Measurements from ENCODE around the gene CHST9.
"Not testable (repeated sequence)": the region's sequence is repeated elsewhere in the genome, so short reads cannot be mapped to it uniquely, and the experiment has no call there.

The CHST9 gene, protein sequence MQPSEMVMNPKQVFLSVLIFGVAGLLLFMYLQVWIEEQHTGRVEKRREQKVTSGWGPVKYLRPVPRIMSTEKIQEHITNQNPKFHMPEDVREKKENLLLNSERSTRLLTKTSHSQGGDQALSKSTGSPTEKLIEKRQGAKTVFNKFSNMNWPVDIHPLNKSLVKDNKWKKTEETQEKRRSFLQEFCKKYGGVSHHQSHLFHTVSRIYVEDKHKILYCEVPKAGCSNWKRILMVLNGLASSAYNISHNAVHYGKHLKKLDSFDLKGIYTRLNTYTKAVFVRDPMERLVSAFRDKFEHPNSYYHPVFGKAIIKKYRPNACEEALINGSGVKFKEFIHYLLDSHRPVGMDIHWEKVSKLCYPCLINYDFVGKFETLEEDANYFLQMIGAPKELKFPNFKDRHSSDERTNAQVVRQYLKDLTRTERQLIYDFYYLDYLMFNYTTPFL
- total RNA-seq: 0 reads per million in 4 donors

DNA sequence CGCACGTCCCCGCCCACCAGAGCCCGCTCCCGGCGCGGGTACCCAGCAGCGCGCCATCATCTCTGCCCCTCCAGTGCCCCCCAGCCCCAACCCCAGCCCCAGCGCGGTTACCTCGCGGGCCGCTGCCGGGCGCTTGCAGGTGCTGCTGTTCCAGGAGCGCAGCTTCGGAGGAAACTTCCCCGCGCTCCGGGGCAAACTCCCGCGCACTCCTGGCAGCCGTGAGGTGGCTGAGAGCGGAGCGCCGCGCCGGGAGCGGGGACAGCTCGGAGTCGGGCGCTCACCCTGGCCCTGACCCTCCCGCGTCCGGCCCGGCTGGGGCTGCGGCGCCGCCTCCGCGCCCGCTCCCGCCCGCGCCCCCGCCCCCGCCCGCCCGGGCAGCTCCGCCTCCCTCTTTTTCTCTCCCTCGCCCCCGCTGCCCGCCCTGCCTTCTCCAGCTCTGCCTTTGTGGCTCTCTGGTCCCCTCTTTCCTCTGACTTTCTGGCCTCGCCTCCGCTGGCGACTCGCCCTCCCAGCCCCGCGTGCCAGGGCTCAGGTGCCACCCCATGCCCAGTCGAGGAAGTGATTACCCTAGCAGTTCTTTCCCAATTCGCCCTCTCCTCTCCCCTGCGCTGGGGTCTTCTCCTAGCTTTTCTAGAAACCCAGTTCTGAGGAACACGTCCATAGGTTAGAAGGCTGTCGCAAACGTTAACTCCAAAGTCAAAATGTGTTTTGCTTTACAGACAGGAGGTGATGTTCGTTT lies at the start of gene CHST9:
Gene CHST9, minus strand, starts transcription at position 284 of the 739 bp plus-strand sequence. CDS start 42,499 bp downstream, outside the sequence.
- DNase-seq: no peak

DNA sequence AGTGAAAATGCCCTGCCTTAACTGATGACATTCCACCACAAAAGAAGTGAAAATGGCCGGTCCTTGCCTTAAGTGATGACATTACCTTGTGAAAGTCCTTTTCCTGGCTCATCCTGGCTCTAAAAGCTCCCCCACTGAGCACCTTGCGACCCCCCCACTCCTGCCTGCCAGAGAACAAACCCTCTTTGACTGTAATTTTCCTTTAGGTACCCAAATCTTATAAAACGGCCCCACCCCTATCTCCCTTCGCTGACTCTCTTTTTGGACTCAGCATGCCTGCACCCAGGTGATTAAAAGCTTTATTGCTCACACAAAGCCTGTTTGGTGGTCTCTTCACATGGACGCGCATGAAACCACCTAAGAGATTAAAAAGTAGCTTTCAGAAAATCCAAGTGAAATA lies 47.2 kb upstream of the CHST9 start:
- DNase-seq: not testable (repeated sequence)

DNA sequence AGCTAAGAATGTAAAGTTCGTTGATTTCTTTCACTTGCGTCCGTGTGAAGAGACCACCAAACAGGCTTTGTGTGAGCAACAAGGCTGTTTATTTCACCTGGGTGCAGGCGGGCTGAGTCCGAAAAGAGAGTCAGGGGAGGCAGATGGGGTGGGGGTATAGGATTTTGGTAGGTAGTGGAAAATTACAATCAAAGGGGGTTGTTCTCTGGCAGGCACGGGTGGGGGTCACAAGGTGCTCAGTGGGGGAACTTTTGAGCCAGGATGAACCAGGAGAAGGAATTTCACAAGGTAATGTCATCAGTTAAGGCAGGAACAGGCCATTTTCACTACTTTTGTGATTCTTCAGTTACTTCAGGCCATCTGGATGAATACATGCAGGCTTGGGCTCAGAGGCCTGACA lies 46.6 kb upstream of the CHST9 start:
- DNase-seq: not testable (repeated sequence)

DNA sequence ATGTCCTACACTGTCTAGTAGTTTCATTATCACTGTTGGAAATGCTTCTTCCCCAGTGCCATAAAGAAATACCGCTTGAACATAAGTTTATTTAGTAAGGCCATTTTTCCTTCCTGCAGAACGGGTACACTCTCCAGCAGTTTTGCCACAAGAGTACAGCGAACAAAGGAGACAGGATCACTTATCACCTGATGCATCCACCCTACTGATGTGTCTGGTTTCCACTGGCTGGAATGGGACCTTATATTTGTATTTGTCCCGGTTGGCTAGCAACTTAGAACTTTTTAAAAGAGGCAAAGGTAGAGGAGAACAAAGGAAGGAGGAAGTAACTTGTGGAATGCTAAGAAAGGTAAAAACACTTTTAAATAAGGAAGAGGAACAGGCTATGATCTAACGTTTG lies 46.1 kb upstream of the CHST9 start:
- not testable (repeated sequence) for DNase-seq

DNA sequence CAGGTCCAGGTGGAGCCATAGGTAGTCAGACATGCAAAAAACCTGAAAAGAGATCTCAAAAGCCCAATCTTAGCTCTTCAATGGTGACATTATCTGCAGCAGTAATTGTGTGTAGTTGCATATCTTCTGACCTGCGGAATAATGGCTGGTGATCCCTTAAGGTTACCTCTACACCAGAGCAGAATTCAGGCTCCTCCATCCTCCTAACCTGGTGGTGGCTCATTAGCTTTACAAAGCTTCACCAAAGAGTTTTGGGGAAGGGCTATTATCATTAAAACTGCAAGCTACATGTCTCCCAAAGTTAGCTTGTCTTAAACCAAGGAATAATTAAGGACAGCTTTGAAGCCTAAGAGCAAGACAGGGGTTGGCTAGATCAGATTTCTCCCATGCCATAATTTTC lies 42.6 kb upstream of the CHST9 start:
- DNase-seq: no peak

DNA sequence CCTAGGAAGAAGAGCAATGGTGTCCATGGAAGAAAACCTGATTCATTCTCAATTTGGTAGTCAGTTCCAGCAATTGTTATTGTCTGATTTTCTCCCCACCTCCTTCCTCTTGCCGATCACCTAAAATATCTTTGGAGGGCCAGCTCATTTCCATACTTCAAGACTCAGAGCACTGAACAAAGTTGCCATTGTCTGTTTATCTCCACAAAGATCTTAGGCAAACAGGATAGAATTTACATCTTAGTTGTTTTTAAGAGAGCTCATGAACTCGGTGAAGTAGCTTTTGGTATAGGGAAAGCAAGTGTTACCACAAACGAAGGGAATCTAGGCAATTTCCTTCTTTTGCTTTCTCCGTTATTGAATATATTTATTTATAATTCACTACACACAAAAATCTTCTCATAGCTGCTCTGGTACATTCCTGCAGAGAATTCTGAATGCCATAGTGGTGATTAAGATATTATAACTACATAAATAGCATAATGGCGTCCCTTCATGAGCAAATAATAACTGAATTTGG lies 41.5 kb upstream of the CHST9 start:
- DNase-seq: no peak

DNA sequence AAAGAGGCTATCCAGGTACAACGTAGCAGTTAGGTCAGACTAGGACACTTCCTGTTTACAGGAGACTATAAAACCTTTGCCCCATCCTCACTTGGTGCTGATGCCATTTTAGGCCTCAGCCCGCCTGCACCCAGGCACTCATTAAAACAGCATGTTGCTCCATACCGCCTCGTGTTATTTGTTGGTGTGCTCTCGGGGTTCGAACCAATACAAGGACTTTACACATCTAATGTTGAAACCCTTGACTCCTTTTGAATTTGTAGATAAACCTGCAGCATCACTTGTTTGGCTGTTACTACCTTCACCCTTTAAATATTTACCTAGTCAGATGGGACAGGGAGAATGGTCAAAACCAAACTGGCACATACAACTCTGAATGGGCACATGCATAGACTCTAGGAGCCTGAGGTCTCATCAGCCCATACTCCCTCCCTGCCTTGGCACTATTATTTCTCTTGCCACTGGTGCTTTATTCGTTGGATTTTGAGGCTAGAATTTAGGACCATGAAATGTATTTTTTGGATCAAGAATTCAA lies 40.9 kb upstream of the CHST9 start:
- DNase-seq: no peak

DNA sequence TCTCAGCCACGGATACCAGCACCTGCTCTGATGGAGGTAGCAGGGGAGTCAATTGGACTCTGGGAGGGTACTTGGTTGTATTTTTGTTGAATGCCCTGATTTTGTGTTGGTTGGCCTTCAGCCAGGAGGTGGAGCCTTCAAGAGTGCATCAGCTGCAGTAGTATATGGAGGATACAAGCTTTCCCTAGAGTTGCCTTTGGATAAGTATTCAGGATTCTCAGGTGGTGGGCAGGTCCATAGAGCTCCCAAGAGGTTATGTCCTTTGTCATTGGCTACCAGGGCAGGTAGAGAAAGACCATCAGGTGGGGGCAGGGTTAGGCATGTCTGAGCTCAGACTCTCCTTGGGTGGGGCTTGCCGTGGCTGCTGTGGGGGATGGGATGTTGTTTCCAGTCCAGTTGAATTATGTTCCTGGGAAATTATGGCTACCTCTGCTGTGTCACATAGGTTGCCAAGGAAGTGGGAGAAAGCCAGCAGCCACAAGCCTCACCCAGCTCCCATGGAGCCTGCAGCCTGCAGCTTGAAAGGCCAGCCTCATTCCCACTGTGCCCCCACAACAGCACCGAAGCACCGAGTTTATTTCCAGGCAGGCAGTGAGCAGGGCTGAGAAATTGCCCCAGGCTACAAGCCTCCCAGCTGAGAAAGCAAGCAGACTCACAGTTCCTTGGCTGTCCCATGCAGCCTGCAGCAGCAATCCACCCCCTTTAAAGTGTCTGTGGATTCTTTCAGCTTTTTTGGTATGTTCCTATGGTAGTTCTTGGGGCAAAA lies 38.6 kb upstream of the CHST9 start:
- DNase-seq: no peak

DNA sequence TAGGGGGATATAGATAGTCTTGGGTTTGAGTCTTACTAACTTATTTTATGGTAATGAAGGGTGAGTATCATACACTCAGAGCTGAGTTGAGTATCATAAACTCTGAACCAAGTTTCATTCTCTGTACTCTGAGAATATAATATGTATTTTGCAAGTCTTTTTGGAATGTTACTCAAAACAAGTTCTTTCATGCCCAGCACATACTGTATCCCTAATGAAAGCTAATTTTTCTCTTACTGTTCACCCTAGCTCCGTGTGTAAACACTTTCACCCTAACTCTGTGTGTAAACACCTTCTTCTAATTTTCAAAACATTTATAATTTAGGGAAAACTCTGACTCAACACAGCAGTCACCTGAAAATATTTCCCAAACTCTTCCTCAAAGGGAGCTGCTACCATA lies 29.7 kb upstream of the CHST9 start:
- no peak for DNase-seq

DNA sequence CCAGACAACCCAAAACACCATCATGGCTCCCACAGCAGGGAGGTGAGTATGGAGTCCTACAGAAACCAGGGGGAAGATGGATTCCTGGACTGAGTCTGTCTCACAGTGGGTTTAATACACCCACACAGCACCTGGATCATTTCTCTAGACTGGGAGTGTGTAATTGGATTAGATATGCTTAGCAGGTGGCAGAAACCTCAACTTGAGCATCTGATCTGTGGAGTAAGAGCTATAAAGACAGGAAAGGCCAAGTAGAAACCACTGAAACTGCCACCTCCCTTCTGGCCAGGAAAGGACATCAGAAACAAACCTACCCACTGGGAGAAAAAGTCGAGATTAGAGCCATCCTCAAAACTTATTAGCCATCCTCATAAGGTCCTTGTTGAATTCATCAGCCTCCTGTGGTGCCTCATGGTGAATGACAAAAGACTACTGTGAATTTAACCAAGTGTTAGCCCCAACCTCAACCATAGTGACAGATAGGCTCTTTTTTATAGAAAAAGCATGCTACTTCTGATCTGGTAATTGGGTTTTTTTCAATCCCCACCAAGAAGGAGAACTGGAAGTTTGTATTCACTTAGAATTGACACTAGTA lies 28.1 kb upstream of the CHST9 start:
- DNase-seq: no peak

DNA sequence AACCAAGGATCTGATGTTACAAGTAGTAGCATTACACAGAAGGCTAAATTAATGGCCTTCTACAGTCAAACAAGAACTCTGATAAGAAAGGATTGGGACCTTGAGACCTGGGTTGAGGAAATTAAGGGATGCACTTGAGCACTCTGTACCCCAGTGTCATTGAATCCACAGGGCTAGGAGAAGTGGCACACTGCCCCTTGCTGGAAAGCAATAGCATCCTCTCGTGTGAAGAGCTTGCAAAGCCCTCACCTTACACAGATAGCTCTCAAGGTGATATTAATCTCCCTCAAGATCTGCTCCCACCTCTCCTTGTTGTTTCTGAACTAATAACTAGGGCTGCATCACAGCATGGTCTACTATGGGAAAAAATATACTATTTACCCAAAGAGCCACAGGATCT lies 26.5 kb upstream of the CHST9 start:
- DNase-seq: no peak

DNA sequence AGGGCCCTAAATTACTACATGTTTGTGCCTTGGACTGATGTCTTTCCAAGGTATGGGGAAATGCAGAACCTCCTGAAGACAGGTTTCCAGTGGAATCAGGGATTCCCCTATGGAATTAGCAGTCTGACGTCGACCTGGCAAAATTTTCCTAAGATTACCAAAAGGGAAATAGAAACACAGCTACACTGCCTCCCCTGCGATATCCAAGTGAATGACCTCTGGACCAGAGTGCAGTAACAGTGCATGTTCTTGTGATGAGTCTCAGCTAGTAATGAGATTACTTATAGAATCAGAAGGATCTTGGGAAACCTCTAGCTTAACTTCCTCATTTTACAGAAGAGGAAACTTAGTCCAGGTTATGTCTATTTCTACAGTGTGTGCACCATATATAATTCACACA lies 21.3 kb upstream of the CHST9 start:
- DNase-seq: no peak

DNA sequence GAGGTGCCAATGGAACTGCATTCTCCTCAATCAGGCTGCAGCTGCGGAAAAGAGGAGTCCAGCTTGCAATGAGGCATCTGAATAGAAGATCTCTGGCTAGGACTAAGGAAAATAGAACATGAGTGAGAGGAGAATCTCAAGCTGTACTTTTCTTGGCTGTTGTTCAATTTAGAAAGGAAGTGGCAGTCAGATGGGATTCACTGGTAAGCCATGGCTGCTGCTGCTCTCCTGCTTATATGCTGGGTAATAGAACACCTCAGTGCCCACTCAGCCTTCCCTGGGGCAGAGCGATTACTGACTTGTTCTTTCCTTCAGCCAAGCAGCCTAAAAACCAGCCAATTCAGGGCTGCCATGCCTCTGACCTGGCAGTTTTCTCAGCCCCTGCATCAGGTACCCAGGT lies 17.6 kb upstream of the CHST9 start:
- DNase-seq: no peak

DNA sequence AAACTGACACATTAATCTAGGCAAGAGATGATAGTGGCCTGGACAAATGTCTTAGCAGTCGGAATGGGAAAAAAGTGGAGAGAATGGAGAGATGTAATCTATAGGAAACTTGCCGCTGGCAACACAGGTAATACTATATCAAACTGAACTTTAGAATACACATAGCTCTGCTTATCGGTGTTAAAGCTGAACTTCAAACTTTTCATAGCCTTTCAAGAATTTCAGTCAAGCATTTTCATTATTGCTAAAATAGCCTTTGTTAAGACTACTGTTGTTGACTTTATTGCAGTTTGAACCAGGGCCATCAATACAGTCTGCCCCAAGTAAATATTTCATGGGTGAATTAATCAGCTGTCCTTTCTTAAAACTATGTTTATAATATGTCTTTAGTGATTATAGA lies 12.9 kb upstream of the CHST9 start:
- DNase-seq: no peak

DNA sequence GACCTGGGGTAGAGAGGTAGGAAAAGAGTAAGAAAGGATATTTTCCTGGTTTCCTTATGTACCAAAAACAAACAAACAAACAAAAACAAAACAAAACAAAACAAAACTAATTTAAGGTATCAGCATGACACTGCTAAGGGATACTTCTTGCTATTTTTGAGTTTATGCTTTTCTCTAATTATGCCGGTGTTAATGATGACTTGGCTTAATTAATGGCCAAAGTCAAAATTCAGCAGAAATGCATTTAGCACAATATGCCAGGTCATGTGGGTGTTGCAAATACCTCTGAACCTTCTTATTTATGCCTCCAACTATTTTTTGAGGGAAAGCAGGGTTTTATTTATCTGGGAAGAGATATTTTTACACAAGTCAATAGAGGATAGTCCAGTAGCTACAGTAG lies 3.2 kb upstream of the CHST9 start:
- DNase-seq: no peak

DNA sequence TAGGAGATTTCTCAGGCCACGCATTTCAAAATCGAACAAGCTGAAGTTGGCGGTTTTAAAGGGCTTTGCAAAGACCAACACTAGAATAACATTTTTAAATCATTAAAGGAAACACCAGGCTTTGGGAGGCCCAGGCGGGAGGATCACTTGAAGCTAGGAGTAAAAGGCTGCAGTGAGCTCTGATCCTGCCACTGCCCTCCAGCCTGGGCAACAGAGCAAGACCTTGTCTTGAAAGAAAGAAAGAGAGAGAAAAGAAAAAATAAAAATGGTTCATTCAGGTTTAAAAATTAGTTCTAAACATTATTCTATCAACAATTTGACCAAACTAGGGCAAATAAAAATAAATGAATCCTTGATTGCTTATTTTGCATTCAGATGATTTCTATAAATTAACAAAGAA lies 789 bp upstream of the CHST9 start:
- no peak for DNase-seq

DNA sequence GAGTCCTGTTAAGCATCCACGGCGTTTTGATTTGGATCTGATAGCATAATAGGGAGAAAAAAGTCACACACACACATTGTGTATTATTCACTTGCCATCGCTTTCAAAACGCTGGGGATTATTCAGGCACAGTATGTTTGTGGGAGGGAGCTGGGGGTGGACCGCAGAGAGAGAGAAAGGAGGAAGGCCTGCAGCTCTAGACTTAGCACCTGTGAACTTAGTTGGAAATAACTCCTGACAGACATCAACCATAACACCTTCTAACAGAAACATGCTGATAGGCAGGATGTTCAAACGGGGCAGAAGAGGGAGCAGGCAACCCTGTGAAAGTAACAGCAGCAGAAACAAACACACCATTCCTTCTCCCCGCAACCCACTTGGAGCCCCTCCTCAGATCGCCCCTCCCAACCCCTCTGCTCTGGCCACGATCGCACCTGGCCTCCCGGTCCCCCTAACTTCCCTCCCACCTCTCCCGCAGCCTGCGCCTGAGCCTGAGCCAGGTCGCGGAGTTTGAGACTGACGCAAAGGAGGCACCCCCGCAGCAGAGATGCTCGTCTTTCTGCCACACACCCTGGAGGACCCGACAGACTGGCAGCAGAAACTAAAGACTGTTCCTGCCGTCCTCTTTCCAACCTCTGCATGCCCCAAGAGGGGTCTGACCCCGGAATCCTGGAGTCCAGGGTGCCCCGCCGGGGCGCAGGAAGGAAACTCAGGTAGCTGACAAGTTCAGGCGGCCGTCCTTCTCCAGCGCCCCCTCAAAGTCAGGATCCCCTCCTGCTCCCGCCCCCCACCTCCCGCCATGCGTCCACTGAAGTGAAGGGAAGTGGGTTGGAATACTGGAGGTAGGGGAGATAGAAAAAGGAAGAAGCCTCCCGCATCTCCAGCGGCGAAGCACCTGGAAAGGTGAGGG lies 738 bp downstream of the CHST9 start:
- DNase-seq: no peak

DNA sequence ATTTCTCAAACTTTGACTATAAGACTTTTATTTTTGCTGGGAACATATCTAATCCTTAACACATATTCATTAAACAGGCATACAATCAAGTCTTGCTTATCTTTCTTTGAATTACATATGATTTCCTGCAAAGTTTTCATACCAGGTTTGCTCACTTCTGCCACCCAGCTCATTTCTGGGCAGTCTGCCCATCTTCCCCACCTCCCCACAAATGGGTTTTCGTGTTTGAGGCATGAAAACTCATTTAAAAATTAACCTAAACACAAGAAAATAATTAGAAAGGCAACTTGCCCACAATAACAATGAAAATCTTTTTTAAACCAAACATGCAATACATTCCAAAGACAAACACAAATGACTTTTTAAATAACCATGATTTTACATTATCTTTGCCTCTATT lies 3.4 kb downstream of the CHST9 start:
- no peak for DNase-seq

DNA sequence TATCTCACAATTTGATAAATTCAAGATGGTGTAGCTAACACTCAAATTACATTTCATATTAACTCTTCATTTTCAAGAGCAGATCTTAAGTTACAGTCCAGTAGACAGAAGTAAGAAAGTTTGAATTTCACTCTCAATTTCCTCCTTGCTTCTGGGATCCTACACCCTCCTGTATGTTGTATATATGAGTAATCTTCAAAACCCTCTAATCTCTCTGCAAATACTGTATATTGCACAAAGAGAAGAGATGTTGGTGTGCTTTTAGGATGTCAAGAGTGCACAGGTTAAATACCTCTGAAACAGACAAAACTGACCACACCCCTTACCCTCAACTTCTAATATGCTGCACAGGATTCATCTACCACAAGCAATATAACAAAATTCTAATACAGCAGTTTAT lies 6.7 kb downstream of the CHST9 start:
- DNase-seq: no peak

DNA sequence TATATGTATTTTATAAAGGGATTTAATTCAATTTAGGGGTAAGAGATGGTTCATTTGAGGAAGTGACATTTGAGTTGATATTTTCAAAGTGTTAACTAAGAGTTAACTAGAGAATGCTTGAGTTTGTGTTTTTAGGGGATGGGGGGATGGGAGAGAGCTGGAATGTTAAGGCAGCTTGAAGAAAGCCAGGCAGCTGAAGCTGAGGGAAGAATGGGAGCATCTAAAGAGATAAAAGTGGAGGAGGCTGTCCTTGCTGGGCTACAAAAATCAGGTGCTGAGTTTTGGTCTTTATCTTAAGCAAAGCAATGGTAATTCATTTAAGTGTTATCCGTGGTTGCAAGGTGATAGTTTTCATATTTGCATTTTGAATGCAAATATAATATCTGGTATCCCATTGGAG lies 9.2 kb downstream of the CHST9 start:
- no peak for DNase-seq

DNA sequence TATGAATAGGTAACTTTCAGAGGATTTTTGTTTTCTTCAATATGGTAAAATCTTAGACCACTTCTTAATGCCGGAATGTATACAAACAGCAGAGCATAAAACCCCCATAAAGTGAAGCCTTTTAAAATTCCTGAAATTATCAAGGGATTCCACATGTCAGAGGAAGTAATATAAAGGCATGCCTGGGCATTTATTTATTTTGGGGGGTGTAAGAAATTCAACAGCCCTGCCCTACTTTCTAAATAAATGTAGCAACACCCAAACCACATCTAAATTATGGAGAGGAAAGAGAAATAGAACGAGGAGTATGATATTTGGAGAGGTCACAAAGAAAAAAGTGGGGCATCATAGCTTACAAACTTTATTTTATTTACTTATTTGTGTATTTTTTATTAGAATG lies 9.9 kb downstream of the CHST9 start:
- DNase-seq: no peak
